WTC11 (cell line): ENCODE results near the gene GSN. TPM values are rescaled to one million over a fixed set of nuclear protein-coding genes. Genes with fewer than 3 reads are reported as not detected.

ENCODE experiments used
- ATAC-seq: fragments of 200-7000 bp; cut with Tn5 transposase; 2 replicates; pipeline ENCODE4 v1.10.0; 2021; ENCODE audit warnings: mild to moderate bottlenecking, moderate library complexity
- CTCF ChIA-PET: fragments of 300-600 bp; sonication (Branson Sonifier 250); formaldehyde crosslinking; loops from one replicate; lab custom pipeline; 2021; ENCODE audit warnings: antibody characterized with exemption; lab: Charles Lee
- POLR2A ChIA-PET: fragments of 350-600 bp; sonication (Branson Sonifier 250); formaldehyde crosslinking; loops from one replicate; lab custom pipeline; 2021; ENCODE audit warnings: antibody characterized with exemption; lab: Charles Lee
- DNase-seq: peaks from one replicate; pipeline ENCODE4 v3.0.0; 2021; ENCODE audit warnings: low spot score
- H3K27ac Mint-ChIP-seq: 2 replicates; pipeline ENCODE4 v1.8.0; 2021; ENCODE audit warnings: mixed read lengths
- H3K27me3 Mint-ChIP-seq: 2 replicates; pipeline ENCODE4 v1.8.0; 2021; ENCODE audit warnings: low read depth, mild to moderate bottlenecking, moderate library complexity, mixed read lengths
- H3K36me3 Mint-ChIP-seq: 2 replicates; pipeline ENCODE4 v1.8.0; 2021; ENCODE audit warnings: mixed read lengths
- H3K4me1 Mint-ChIP-seq: 2 replicates; pipeline ENCODE4 v1.8.0; 2022; ENCODE audit warnings: mixed read lengths
- H3K4me3 Mint-ChIP-seq: 2 replicates; pipeline ENCODE4 v1.8.0; 2021; ENCODE audit warnings: mild to moderate bottlenecking, moderate library complexity, mixed read lengths
- H3K9me3 Mint-ChIP-seq: 2 replicates; pipeline ENCODE4 v1.8.0; 2021; ENCODE audit warnings: mixed read lengths
- GTF2I ChIP-seq: fragments of 250-450 bp; sonication (Bioruptor Pico); conservative IDR thresholded peaks from 2 replicates; pipeline ENCODE4 v1.4.0; 2021; ENCODE audit warnings: mild to moderate bottlenecking
- HMGA2 ChIP-seq: fragments of 250-450 bp; sonication (Bioruptor Pico); IDR thresholded peaks from 2 replicates; pipeline ENCODE4 v1.4.0; 2021; ENCODE audit warnings: mild to moderate bottlenecking, moderate library complexity
- IRF2 ChIP-seq: sonication (generic); formaldehyde crosslinking; IDR thresholded peaks from 2 replicates; pipeline ENCODE4 v1.8.0; 2022; ENCODE audit warnings: low read depth, missing genetic modification reagents, borderline replicate concordance
- OVOL2 ChIP-seq: fragments of 250-450 bp; sonication (Bioruptor Pico); IDR thresholded peaks from 2 replicates; pipeline ENCODE4 v1.9.0; 2021; ENCODE audit warnings: mild to moderate bottlenecking, borderline replicate concordance
- SMAD3 ChIP-seq: sonication (generic); formaldehyde crosslinking; IDR thresholded peaks from 2 replicates; pipeline ENCODE4 v1.8.0; 2022; ENCODE audit warnings: missing genetic modification reagents, mild to moderate bottlenecking, borderline replicate concordance
- SOX15 ChIP-seq: fragments of 250-450 bp; sonication (Bioruptor Pico); IDR thresholded peaks from 2 replicates; pipeline ENCODE4 v1.9.0; 2021; ENCODE audit warnings: mild to moderate bottlenecking
- TCF7 ChIP-seq: sonication (generic); formaldehyde crosslinking; IDR thresholded peaks from 2 replicates; pipeline ENCODE4 v1.8.0; 2022; ENCODE audit warnings: mild to moderate bottlenecking, low read depth, missing genetic modification reagents, moderate library complexity
- TP53 ChIP-seq: sonication (generic); formaldehyde crosslinking; IDR thresholded peaks from 2 replicates; pipeline ENCODE4 v1.8.1; 2023; ENCODE audit warnings: mild to moderate bottlenecking, missing genetic modification reagents
- ZBTB21 ChIP-seq: sonication (generic); formaldehyde crosslinking; IDR thresholded peaks from 2 replicates; pipeline ENCODE4 v1.8.1; 2023; ENCODE audit warnings: mild to moderate bottlenecking, missing genetic modification reagents, borderline replicate concordance
- ZNF416 ChIP-seq: fragments of 250-450 bp; sonication (Bioruptor Pico); IDR thresholded peaks from 2 replicates; pipeline ENCODE4 v1.9.0; 2021; ENCODE audit warnings: mild to moderate bottlenecking, inconsistent platforms
- ZNF423 ChIP-seq: fragments of 250-450 bp; sonication (Bioruptor Pico); IDR thresholded peaks from 2 replicates; pipeline ENCODE4 v2.1.2; 2022; ENCODE audit warnings: mild to moderate bottlenecking, moderate library complexity
- ZNF671 ChIP-seq: fragments of 250-450 bp; sonication (Bioruptor Pico); IDR thresholded peaks from 2 replicates; pipeline ENCODE4 v1.8.0; 2021; ENCODE audit warnings: mild to moderate bottlenecking
- total RNA-seq: library from RNA; stranded (reverse); gene quantifications from 3 replicates; pipeline ENCODE4 v1.2.3, GENCODE V29; 2021
- TF ChIP-seq, protein P1 (sequence below): sonication (generic); formaldehyde crosslinking; IDR thresholded peaks from 2 replicates; pipeline ENCODE4 v1.8.1; 2023; ENCODE audit warnings: mild to moderate bottlenecking, missing genetic modification reagents, moderate library complexity
- TF ChIP-seq, protein P2 (sequence below): fragments of 250-450 bp; sonication (Bioruptor Pico); IDR thresholded peaks from 2 replicates; pipeline ENCODE4 v1.8.0; 2021; ENCODE audit warnings: mild to moderate bottlenecking
- TF ChIP-seq, protein P3 (sequence below): sonication (generic); formaldehyde crosslinking; IDR thresholded peaks from 2 replicates; pipeline ENCODE4 v1.8.1; 2022; ENCODE audit warnings: mild to moderate bottlenecking, moderate library complexity, missing genetic modification reagents
- TF ChIP-seq, protein P4 (sequence below): sonication (generic); formaldehyde crosslinking; IDR thresholded peaks from 2 replicates; pipeline ENCODE4 v1.8.1; 2022; ENCODE audit warnings: low read depth, missing genetic modification reagents, borderline replicate concordance
- TF ChIP-seq, protein P5 (sequence below): sonication (generic); formaldehyde crosslinking; IDR thresholded peaks from 2 replicates; pipeline ENCODE4 v1.8.1; 2023; ENCODE audit warnings: mild to moderate bottlenecking, missing genetic modification reagents
- TF ChIP-seq, protein P6 (sequence below): fragments of 250-450 bp; sonication (Bioruptor Pico); IDR thresholded peaks from 2 replicates; pipeline ENCODE4 v1.9.0; 2021; ENCODE audit warnings: mild to moderate bottlenecking, borderline replicate concordance
- TF ChIP-seq, protein P7 (sequence below): sonication (generic); formaldehyde crosslinking; IDR thresholded peaks from 2 replicates; pipeline ENCODE4 v1.8.0; 2023; ENCODE audit warnings: mild to moderate bottlenecking, missing genetic modification reagents
- TF ChIP-seq, protein P8 (sequence below): sonication (generic); formaldehyde crosslinking; IDR thresholded peaks from 2 replicates; pipeline ENCODE4 v1.8.1; 2022; ENCODE audit warnings: low read depth, mild to moderate bottlenecking, moderate library complexity, missing genetic modification reagents, borderline replicate concordance

Gene GSN
- total RNA-seq, 1 experiment from 2014 or later, result 47.0 TPM

DNA sequence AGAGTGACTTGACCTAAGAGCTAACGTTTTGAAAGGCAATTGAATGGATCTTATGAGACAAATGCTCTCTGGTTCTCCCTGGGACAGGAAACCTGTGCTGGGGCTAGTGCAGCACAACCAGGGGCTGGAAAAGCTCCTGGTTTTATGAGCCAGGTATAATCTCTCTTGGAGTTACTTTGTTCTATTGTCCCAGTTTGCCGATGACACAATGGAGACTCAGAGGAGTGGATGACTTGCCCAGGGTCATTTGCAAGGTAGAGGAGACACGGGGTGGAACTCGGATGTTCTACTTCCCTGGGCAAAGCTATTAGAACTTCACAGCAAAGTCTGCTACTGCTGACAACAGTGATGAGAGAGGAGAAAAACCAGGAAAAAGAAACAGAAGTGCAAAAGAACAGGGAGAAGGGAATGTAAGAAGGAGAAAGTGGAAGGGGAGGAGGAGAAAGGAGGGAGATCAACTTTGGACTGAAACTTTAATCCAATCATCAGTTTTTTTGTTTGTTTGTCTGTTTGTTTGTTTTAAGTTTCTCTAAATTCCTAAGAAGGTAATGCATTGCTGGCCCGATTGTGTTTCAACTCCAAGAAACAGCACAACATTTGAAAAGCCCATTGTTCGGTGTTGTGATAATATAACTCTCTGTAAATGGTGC lies 7.4 kb upstream of the GSN start:
- Mint-ChIP-seq H3K27me3 (peaks cover 37% of the 10 kb centered on the region), H3K27ac (peak overlapping the region; percentile 5; the same call in 1 of the 2 replicates), H3K36me3 (no peaks in the 10 kb centered on the region), H3K4me1 (peaks cover 21% of the 10 kb centered on the region), H3K4me3 (no peak overlapping the region; the same call in 1 of the 2 replicates), H3K9me3 (no peaks in the 10 kb centered on the region)
- ChIA-PET CTCF (interaction anchor here (0.6 to 2.4 kb wide), 9 partner anchors 10 to 284 kb away, joined by 3 to 19 read pairs (median 3); no protein-coding TSS in a partner anchor), POLR2A (interaction anchor here (0.6 to 1.2 kb wide), 2 partner anchors 7 to 893 kb away, joined by 3 to 9 read pairs; partner anchors contain the start of gene GSN)
- TF ChIP-seq, protein P1, sequence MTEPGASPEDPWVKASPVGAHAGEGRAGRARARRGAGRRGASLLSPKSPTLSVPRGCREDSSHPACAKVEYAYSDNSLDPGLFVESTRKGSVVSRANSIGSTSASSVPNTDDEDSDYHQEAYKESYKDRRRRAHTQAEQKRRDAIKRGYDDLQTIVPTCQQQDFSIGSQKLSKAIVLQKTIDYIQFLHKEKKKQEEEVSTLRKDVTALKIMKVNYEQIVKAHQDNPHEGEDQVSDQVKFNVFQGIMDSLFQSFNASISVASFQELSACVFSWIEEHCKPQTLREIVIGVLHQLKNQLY (CRISPR knock-in tag), result no peak
- no peak for TF ChIP-seq ZNF416 (CRISPR knock-in tag)
- no peak for TF ChIP-seq ZNF671 (CRISPR knock-in tag)
- TF ChIP-seq, protein P2, sequence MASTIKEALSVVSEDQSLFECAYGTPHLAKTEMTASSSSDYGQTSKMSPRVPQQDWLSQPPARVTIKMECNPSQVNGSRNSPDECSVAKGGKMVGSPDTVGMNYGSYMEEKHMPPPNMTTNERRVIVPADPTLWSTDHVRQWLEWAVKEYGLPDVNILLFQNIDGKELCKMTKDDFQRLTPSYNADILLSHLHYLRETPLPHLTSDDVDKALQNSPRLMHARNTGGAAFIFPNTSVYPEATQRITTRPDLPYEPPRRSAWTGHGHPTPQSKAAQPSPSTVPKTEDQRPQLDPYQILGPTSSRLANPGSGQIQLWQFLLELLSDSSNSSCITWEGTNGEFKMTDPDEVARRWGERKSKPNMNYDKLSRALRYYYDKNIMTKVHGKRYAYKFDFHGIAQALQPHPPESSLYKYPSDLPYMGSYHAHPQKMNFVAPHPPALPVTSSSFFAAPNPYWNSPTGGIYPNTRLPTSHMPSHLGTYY (CRISPR knock-in tag), result no peak
- TF ChIP-seq ZNF423 (CRISPR knock-in tag), result no peak
- TF ChIP-seq IRF2 (CRISPR knock-in tag), result no peak
- TF ChIP-seq, protein P3, sequence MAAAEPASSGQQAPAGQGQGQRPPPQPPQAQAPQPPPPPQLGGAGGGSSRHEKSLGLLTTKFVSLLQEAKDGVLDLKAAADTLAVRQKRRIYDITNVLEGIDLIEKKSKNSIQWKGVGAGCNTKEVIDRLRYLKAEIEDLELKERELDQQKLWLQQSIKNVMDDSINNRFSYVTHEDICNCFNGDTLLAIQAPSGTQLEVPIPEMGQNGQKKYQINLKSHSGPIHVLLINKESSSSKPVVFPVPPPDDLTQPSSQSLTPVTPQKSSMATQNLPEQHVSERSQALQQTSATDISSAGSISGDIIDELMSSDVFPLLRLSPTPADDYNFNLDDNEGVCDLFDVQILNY (CRISPR knock-in tag), result no peak
- TF ChIP-seq, protein P4, sequence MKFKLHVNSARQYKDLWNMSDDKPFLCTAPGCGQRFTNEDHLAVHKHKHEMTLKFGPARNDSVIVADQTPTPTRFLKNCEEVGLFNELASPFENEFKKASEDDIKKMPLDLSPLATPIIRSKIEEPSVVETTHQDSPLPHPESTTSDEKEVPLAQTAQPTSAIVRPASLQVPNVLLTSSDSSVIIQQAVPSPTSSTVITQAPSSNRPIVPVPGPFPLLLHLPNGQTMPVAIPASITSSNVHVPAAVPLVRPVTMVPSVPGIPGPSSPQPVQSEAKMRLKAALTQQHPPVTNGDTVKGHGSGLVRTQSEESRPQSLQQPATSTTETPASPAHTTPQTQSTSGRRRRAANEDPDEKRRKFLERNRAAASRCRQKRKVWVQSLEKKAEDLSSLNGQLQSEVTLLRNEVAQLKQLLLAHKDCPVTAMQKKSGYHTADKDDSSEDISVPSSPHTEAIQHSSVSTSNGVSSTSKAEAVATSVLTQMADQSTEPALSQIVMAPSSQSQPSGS, result no peak
- TF ChIP-seq TP53 (CRISPR knock-in tag), result no peak
- no peak for TF ChIP-seq ZBTB21
- TF ChIP-seq TCF7 (CRISPR knock-in tag), result no peak
- TF ChIP-seq OVOL2 (CRISPR knock-in tag), result no peak
- no peak for TF ChIP-seq SMAD3 (CRISPR knock-in tag)
- DNase-seq (no peak), ATAC-seq (no peak)

DNA sequence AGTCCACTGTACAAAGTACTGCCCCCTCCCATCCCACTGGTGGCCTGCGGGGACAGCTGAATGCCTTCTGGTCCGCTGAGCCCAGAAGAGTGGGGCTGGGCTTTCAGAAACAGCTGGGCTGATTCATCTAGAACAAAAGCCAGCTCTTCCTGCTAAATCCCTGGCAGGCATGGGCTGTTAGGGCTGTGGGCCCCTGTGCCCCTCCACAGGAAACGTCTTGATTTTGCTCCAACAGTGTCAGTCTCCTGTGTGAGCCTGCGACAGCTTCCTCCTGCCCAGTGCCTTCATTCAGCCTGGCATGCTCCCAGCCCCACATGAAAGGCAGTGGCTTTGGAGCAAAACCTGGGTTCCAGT lies 6.9 kb upstream of the GSN start:
- POLR2A ChIA-PET, result interaction anchor here (0.6 kb wide), 1 partner anchor 893 kb away, joined by 9 read pairs; no protein-coding TSS in a partner anchor
- H3K4me1 Mint-ChIP-seq, result peaks cover 21% of the 10 kb centered on the region
- CTCF ChIA-PET, result interaction anchor here (0.6 to 2.4 kb wide), 9 partner anchors 10 to 283 kb away, joined by 3 to 19 read pairs (median 3); no protein-coding TSS in a partner anchor
- DNase-seq, result no peak
- peaks cover 42% of the 10 kb centered on the region for H3K27me3 Mint-ChIP-seq
- H3K9me3 Mint-ChIP-seq, result no peaks in the 10 kb centered on the region
- H3K27ac Mint-ChIP-seq, result no peak overlapping the region
- ATAC-seq, result peak; percentile 74
- no peak overlapping the region for H3K4me3 Mint-ChIP-seq
- no peaks in the 10 kb centered on the region for H3K36me3 Mint-ChIP-seq
- TF ChIP-seq SOX15 (CRISPR knock-in tag), result no peak
- TF ChIP-seq HMGA2 (CRISPR knock-in tag), result no peak
- TF ChIP-seq, protein P5, sequence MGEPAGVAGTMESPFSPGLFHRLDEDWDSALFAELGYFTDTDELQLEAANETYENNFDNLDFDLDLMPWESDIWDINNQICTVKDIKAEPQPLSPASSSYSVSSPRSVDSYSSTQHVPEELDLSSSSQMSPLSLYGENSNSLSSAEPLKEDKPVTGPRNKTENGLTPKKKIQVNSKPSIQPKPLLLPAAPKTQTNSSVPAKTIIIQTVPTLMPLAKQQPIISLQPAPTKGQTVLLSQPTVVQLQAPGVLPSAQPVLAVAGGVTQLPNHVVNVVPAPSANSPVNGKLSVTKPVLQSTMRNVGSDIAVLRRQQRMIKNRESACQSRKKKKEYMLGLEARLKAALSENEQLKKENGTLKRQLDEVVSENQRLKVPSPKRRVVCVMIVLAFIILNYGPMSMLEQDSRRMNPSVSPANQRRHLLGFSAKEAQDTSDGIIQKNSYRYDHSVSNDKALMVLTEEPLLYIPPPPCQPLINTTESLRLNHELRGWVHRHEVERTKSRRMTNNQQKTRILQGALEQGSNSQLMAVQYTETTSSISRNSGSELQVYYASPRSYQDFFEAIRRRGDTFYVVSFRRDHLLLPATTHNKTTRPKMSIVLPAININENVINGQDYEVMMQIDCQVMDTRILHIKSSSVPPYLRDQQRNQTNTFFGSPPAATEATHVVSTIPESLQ (CRISPR knock-in tag), result no peak
- no peak for TF ChIP-seq GTF2I (CRISPR knock-in tag)
- TF ChIP-seq, protein P6, sequence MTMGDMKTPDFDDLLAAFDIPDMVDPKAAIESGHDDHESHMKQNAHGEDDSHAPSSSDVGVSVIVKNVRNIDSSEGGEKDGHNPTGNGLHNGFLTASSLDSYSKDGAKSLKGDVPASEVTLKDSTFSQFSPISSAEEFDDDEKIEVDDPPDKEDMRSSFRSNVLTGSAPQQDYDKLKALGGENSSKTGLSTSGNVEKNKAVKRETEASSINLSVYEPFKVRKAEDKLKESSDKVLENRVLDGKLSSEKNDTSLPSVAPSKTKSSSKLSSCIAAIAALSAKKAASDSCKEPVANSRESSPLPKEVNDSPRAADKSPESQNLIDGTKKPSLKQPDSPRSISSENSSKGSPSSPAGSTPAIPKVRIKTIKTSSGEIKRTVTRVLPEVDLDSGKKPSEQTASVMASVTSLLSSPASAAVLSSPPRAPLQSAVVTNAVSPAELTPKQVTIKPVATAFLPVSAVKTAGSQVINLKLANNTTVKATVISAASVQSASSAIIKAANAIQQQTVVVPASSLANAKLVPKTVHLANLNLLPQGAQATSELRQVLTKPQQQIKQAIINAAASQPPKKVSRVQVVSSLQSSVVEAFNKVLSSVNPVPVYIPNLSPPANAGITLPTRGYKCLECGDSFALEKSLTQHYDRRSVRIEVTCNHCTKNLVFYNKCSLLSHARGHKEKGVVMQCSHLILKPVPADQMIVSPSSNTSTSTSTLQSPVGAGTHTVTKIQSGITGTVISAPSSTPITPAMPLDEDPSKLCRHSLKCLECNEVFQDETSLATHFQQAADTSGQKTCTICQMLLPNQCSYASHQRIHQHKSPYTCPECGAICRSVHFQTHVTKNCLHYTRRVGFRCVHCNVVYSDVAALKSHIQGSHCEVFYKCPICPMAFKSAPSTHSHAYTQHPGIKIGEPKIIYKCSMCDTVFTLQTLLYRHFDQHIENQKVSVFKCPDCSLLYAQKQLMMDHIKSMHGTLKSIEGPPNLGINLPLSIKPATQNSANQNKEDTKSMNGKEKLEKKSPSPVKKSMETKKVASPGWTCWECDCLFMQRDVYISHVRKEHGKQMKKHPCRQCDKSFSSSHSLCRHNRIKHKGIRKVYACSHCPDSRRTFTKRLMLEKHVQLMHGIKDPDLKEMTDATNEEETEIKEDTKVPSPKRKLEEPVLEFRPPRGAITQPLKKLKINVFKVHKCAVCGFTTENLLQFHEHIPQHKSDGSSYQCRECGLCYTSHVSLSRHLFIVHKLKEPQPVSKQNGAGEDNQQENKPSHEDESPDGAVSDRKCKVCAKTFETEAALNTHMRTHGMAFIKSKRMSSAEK (CRISPR knock-in tag), result no peak
- TF ChIP-seq, protein P7, sequence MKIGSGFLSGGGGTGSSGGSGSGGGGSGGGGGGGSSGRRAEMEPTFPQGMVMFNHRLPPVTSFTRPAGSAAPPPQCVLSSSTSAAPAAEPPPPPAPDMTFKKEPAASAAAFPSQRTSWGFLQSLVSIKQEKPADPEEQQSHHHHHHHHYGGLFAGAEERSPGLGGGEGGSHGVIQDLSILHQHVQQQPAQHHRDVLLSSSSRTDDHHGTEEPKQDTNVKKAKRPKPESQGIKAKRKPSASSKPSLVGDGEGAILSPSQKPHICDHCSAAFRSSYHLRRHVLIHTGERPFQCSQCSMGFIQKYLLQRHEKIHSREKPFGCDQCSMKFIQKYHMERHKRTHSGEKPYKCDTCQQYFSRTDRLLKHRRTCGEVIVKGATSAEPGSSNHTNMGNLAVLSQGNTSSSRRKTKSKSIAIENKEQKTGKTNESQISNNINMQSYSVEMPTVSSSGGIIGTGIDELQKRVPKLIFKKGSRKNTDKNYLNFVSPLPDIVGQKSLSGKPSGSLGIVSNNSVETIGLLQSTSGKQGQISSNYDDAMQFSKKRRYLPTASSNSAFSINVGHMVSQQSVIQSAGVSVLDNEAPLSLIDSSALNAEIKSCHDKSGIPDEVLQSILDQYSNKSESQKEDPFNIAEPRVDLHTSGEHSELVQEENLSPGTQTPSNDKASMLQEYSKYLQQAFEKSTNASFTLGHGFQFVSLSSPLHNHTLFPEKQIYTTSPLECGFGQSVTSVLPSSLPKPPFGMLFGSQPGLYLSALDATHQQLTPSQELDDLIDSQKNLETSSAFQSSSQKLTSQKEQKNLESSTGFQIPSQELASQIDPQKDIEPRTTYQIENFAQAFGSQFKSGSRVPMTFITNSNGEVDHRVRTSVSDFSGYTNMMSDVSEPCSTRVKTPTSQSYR, result no peak
- TF ChIP-seq, protein P8, sequence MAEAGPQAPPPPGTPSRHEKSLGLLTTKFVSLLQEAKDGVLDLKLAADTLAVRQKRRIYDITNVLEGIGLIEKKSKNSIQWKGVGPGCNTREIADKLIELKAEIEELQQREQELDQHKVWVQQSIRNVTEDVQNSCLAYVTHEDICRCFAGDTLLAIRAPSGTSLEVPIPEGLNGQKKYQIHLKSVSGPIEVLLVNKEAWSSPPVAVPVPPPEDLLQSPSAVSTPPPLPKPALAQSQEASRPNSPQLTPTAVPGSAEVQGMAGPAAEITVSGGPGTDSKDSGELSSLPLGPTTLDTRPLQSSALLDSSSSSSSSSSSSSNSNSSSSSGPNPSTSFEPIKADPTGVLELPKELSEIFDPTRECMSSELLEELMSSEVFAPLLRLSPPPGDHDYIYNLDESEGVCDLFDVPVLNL (CRISPR knock-in tag), result no peak
